Muscle of leg (tissue), 11 donors: Measurements from ENCODE around the gene DTX3L. TPM values are rescaled to one million over a fixed set of nuclear protein-coding genes. Genes with fewer than 3 reads are reported as not detected.

Experiments
- DNase-seq: peaks from one replicate; pipeline ENCODE4 v3.0.0; 2013
- H3K27ac ChIP-seq: one replicate; pipeline ENCODE4 v1.5.1; 2013; ENCODE audit warnings: mild to moderate bottlenecking, low read length, control low read depth
- H3K27me3 ChIP-seq: one replicate; pipeline ENCODE4 v1.6.1; 2013; ENCODE audit warnings: low read length; ENCODE audit not compliant: control insufficient read depth, insufficient read depth
- H3K36me3 ChIP-seq: one replicate; pipeline ENCODE4 v1.6.1; 2013; ENCODE audit warnings: low read length; ENCODE audit not compliant: control insufficient read depth, insufficient read depth
- H3K4me1 ChIP-seq: one replicate; pipeline ENCODE4 v1.6.1; 2013; ENCODE audit warnings: low read length; ENCODE audit not compliant: control insufficient read depth, insufficient read depth
- H3K4me3 ChIP-seq: one replicate; pipeline ENCODE4 v1.5.1; 2013; ENCODE audit warnings: low read length, control low read depth
- H3K9me3 ChIP-seq: replicated peaks from 2 replicates; pipeline ENCODE4 v1.6.1; 2013; ENCODE audit warnings: low read depth, low read length; ENCODE audit not compliant: control insufficient read depth
- WGBS: methylation state at CpG from one replicate; pipeline ENCODE4 v1.1.5; 2013; ENCODE audit warnings: missing lambda C conversion rate; ENCODE audit not compliant: insufficient coverage; 5-methylcytosine and 5-hydroxymethylcytosine counted together
- polyA plus RNA-seq, 8 donors: library from polyadenylated mRNA; unstranded; fragments of 120-200 nt; gene quantifications; one replicate each; pipeline versions ENCODE4 v1.2.1 to v1.2.3, GENCODE V29; 2013; ENCODE audit warnings: inconsistent platforms in 1 of 8, low replicate concordance in 1 of 8; ENCODE audit not compliant: insufficient read length in 8 of 8, insufficient read depth in 1 of 8
- total RNA-seq: library from RNA; stranded (reverse); fragments of 120-200 nt; gene quantifications from one replicate; pipeline ENCODE4 v1.2.4, GENCODE V29; 2013

DTX3L gene
- total and polyA plus RNA-seq, 9 donors = 5.5 to 9.3 (median 7.4) TPM

- no CpG with 5 or more reads among the region's 1 CpG for WGBS
- DNase-seq = no peak
- H3K36me3 ChIP-seq = peaks cover 74% of the 10 kb centered on the region
- H3K9me3 ChIP-seq = no peaks in the 10 kb centered on the region
- no peak overlapping the region for H3K27ac ChIP-seq
- no peak overlapping the region for H3K4me3 ChIP-seq
- no peaks in the 10 kb centered on the region for H3K27me3 ChIP-seq
- no peaks in the 10 kb centered on the region for H3K4me1 ChIP-seq
Measured at GRCh38 chr3:122533931-122534334, 30.2 kb upstream of the DTX3L start.

- Histone ChIP-seq H3K36me3 (peaks cover 85% of the 10 kb centered on the region), H3K4me1 (no peaks in the 10 kb centered on the region), H3K27ac (no peak overlapping the region), H3K4me3 (no peak overlapping the region), H3K9me3 (no peaks in the 10 kb centered on the region), H3K27me3 (no peaks in the 10 kb centered on the region)
- no peak for DNase-seq
- 38% methylated on average over 4 of the region's 6 CpGs for WGBS
Measured at GRCh38 chr3:122535964-122536631, 28.0 kb upstream of the DTX3L start.

- H3K36me3 ChIP-seq = peaks cover 86% of the 10 kb centered on the region
- DNase-seq = no peak
- no peak overlapping the region for H3K27ac ChIP-seq
- no peaks in the 10 kb centered on the region for H3K9me3 ChIP-seq
- no peak overlapping the region for H3K4me3 ChIP-seq
- H3K27me3 ChIP-seq = no peaks in the 10 kb centered on the region
- 24% methylated on average over 3 of the region's 3 CpGs for WGBS
- no peaks in the 10 kb centered on the region for H3K4me1 ChIP-seq
Measured at GRCh38 chr3:122536632-122537001, 27.5 kb upstream of the DTX3L start.

- 81% methylated on average over 5 of the region's 7 CpGs for WGBS
- Histone ChIP-seq H3K4me1 (no peaks in the 10 kb centered on the region), H3K9me3 (no peaks in the 10 kb centered on the region), H3K4me3 (no peak overlapping the region), H3K36me3 (peaks cover 72% of the 10 kb centered on the region), H3K27me3 (no peaks in the 10 kb centered on the region), H3K27ac (no peak overlapping the region)
- peak; percentile 10 for DNase-seq
Measured at GRCh38 chr3:122538956-122539490, 25.1 kb upstream of the DTX3L start.

- Histone ChIP-seq H3K27ac (no peak overlapping the region), H3K4me3 (no peak overlapping the region), H3K4me1 (no peaks in the 10 kb centered on the region), H3K9me3 (no peaks in the 10 kb centered on the region), H3K36me3 (peaks cover 66% of the 10 kb centered on the region), H3K27me3 (no peaks in the 10 kb centered on the region)
- no peak for DNase-seq
- WGBS = no CpG with 5 or more reads among the region's 5 CpGs
Measured at GRCh38 chr3:122546151-122546550, 18.0 kb upstream of the DTX3L start.

- H3K4me3 ChIP-seq = no peak overlapping the region
- H3K27me3 ChIP-seq = no peaks in the 10 kb centered on the region
- no peaks in the 10 kb centered on the region for H3K4me1 ChIP-seq
- no peak overlapping the region for H3K27ac ChIP-seq
- WGBS = no CpG with 5 or more reads among the region's 3 CpGs
- H3K9me3 ChIP-seq = no peaks in the 10 kb centered on the region
- H3K36me3 ChIP-seq = peaks cover 73% of the 10 kb centered on the region
- no peak for DNase-seq
Measured at GRCh38 chr3:122548076-122548475, 16.1 kb upstream of the DTX3L start.

GRCh38 chr3:122548619-122549018 lies 15.5 kb upstream of the DTX3L start:
- Histone ChIP-seq H3K4me1 (no peaks in the 10 kb centered on the region), H3K27me3 (no peaks in the 10 kb centered on the region), H3K27ac (no peak overlapping the region), H3K36me3 (peaks cover 73% of the 10 kb centered on the region), H3K9me3 (no peaks in the 10 kb centered on the region), H3K4me3 (no peak overlapping the region)
- no peak for DNase-seq
- no CpG with 5 or more reads among the region's 1 CpG for WGBS

GRCh38 chr3:122553171-122553570 lies 11.0 kb upstream of the DTX3L start:
- no peak overlapping the region for H3K27ac ChIP-seq
- H3K36me3 ChIP-seq = peaks cover 80% of the 10 kb centered on the region
- peaks cover 2% of the 10 kb centered on the region for H3K4me1 ChIP-seq
- H3K9me3 ChIP-seq = no peaks in the 10 kb centered on the region
- WGBS = no CpG with 5 or more reads among the region's 3 CpGs
- H3K27me3 ChIP-seq = no peaks in the 10 kb centered on the region
- H3K4me3 ChIP-seq = no peak overlapping the region
- DNase-seq = no peak

GRCh38 chr3:122555275-122556071 lies 8.7 kb upstream of the DTX3L start:
- Histone ChIP-seq H3K9me3 (no peaks in the 10 kb centered on the region), H3K4me1 (peaks cover 2% of the 10 kb centered on the region), H3K36me3 (peaks cover 75% of the 10 kb centered on the region), H3K4me3 (no peak overlapping the region), H3K27me3 (no peaks in the 10 kb centered on the region), H3K27ac (no peak overlapping the region)
- 94% methylated on average over 4 of the region's 6 CpGs for WGBS
- DNase-seq = no peak

- no peak for DNase-seq
- no peak overlapping the region for H3K4me3 ChIP-seq
- H3K27ac ChIP-seq = no peak overlapping the region
- peaks cover 6% of the 10 kb centered on the region for H3K4me1 ChIP-seq
- WGBS = 69% methylated on average over 3 of the region's 5 CpGs
- no peaks in the 10 kb centered on the region for H3K27me3 ChIP-seq
- H3K36me3 ChIP-seq = peaks cover 58% of the 10 kb centered on the region
- H3K9me3 ChIP-seq = no peaks in the 10 kb centered on the region
Measured at GRCh38 chr3:122557356-122557755, 6.8 kb upstream of the DTX3L start.
